Activated T-helper 17 cell treated with anti-CD3 and anti-CD28 coated beads, Interleukin-2, amount 50 U/mL, for 72 hours (primary cell): ENCODE results near the gene TXNDC16. TPM values are rescaled to one million over a fixed set of nuclear protein-coding genes. Genes with fewer than 3 reads are reported as not detected.
"Not testable (repeated sequence)": the region's sequence is repeated elsewhere in the genome, so short reads cannot be mapped to it uniquely, and the experiment has no call there.

ENCODE experiments used
- ATAC-seq: fragments of 150-1000 bp; cut with Tn5 transposase; replicated peaks from 2 replicates; pipeline ENCODE4 v1.10.0; 2021; ENCODE audit warnings: mild to moderate bottlenecking, moderate library complexity
- H3K27ac Mint-ChIP-seq: one replicate; pipeline ENCODE4 v1.8.0; 2022; ENCODE audit warnings: mixed read lengths
- H3K27me3 Mint-ChIP-seq: one replicate; pipeline ENCODE4 v1.8.0; 2022; ENCODE audit warnings: mixed read lengths
- H3K36me3 Mint-ChIP-seq: one replicate; pipeline ENCODE4 v1.8.0; 2022; ENCODE audit warnings: low read depth, mild to moderate bottlenecking, mixed read lengths
- H3K4me1 Mint-ChIP-seq: one replicate; pipeline ENCODE4 v1.8.0; 2022; ENCODE audit warnings: mixed read lengths
- H3K4me3 Mint-ChIP-seq: one replicate; pipeline ENCODE4 v1.8.0; 2022; ENCODE audit warnings: mild to moderate bottlenecking, mixed read lengths
- H3K9me3 Mint-ChIP-seq: one replicate; pipeline ENCODE4 v1.8.0; 2022; ENCODE audit warnings: mixed read lengths
- total RNA-seq, 2 donors: library from RNA; stranded (reverse); gene quantifications; one replicate each; pipeline ENCODE4 v1.2.3, GENCODE V29; 2022

Gene TXNDC16
- total RNA-seq, 2 donors from 2014 or later, result 5.6 to 7.7 TPM

GRCh38 chr14:52514046-52514811 lies 38.1 kb downstream of the TXNDC16 start:
- no peak overlapping the region for H3K27ac Mint-ChIP-seq
- no peaks in the 10 kb centered on the region for H3K27me3 Mint-ChIP-seq
- peaks cover under 1% of the 10 kb centered on the region for H3K36me3 Mint-ChIP-seq
- H3K4me1 Mint-ChIP-seq, result no peaks in the 10 kb centered on the region
- ATAC-seq, result no peak
- no peak overlapping the region for H3K4me3 Mint-ChIP-seq
- no peaks in the 10 kb centered on the region for H3K9me3 Mint-ChIP-seq

DNA sequence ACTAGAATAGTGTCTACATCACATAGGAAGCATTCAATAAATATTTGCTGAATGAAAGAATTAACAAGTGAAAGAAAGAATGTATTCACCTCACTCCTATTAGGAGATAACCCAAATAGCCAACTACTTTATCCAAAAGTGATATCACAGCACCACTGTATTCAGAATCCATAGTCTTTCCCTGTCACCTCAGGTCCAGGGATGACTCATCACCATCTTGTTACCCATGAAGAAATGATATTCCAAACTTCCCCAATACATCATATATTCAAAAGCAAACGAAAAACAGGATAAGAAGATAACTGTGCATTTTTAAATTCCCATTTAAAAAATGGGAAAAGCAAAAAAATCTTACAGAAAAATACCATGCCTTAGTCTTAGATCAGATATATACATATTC lies 39.1 kb downstream of the TXNDC16 start:
- ATAC-seq, result no peak

GRCh38 chr14:52494444-52494843 lies 57.9 kb downstream of the TXNDC16 start:
- no peak overlapping the region for H3K4me3 Mint-ChIP-seq

More for the DNA sequence above, 39.1 kb downstream of the TXNDC16 start:
- Mint-ChIP-seq H3K27me3 (no peaks in the 10 kb centered on the region), H3K36me3 (peaks cover 10% of the 10 kb centered on the region), H3K9me3 (no peaks in the 10 kb centered on the region), H3K27ac (no peak overlapping the region), H3K4me3 (no peak overlapping the region), H3K4me1 (no peaks in the 10 kb centered on the region)

GRCh38 chr14:52485350-52485960 lies 66.8 kb downstream of the TXNDC16 start:
- H3K4me1 Mint-ChIP-seq, result peaks cover 8% of the 10 kb centered on the region
- H3K9me3 Mint-ChIP-seq, result no peaks in the 10 kb centered on the region
- no peak overlapping the region for H3K27ac Mint-ChIP-seq
- no peak overlapping the region for H3K4me3 Mint-ChIP-seq
- ATAC-seq, result no peak
- peaks cover 10% of the 10 kb centered on the region for H3K36me3 Mint-ChIP-seq
- H3K27me3 Mint-ChIP-seq, result no peaks in the 10 kb centered on the region

More at GRCh38 chr14:52494444-52494843, 57.9 kb downstream of the TXNDC16 start:
- Mint-ChIP-seq H3K36me3 (peaks cover 27% of the 10 kb centered on the region), H3K4me1 (no peaks in the 10 kb centered on the region), H3K27ac (no peak overlapping the region), H3K27me3 (no peaks in the 10 kb centered on the region), H3K9me3 (peaks cover 10% of the 10 kb centered on the region)
- no peak for ATAC-seq

DNA sequence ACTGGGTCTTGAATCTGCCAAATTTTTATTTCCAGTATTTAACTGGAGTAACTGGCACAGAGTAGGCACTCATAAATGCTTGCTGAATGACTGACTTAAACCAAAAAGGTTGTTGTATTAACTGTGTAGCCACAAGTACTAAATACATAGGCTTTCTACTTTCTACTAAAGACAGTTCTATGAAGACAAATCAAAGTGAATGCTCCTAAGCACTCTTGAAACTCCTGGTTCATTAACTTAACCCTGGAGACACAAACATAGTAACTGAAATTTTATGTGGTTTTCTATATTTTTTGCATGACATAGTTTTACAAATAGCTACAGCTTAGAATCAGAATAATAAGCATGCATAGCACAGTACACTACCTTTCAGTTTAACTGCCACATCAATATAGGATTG lies 70.4 kb downstream of the TXNDC16 start:
- H3K4me1 Mint-ChIP-seq, result peaks cover 5% of the 10 kb centered on the region
- no peak overlapping the region for H3K27ac Mint-ChIP-seq
- H3K36me3 Mint-ChIP-seq, result peaks cover 26% of the 10 kb centered on the region
- H3K9me3 Mint-ChIP-seq, result no peaks in the 10 kb centered on the region
- H3K4me3 Mint-ChIP-seq, result no peak overlapping the region
- no peak for ATAC-seq
- H3K27me3 Mint-ChIP-seq, result no peaks in the 10 kb centered on the region

DNA sequence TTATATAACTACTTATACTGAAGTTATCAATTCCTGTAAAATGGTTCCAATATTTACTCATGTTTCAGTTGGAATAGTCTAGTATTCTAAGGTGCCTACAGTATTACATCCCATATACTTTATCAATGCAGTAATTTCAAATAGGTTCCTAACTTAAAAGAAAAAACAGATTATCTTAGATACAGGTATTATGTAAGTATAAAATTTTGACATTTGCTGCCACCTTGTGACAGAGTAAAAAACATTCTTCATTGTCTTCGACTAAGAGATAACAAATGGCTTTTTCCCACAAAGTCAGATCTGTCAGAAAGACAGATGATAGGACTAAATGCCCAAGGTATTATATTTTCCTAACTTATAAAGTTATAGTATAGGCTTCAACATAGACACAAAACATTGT lies 78.7 kb downstream of the TXNDC16 start:
- Mint-ChIP-seq H3K36me3 (peaks cover 22% of the 10 kb centered on the region), H3K27ac (no peak overlapping the region), H3K4me3 (no peak overlapping the region), H3K27me3 (no peaks in the 10 kb centered on the region), H3K9me3 (peaks cover 8% of the 10 kb centered on the region), H3K4me1 (peaks cover 5% of the 10 kb centered on the region)
- no peak for ATAC-seq

- ATAC-seq, result no peak
- Mint-ChIP-seq H3K4me3 (no peak overlapping the region), H3K27me3 (no peaks in the 10 kb centered on the region), H3K4me1 (peaks cover 8% of the 10 kb centered on the region), H3K9me3 (peaks cover 8% of the 10 kb centered on the region), H3K27ac (no peak overlapping the region), H3K36me3 (peaks cover 22% of the 10 kb centered on the region)
These were observed 79.6 kb downstream of the TXNDC16 start for GRCh38 chr14:52472728-52473127.

GRCh38 chr14:52472251-52472650 lies 80.1 kb downstream of the TXNDC16 start:
- H3K27ac Mint-ChIP-seq, H3K4me3 Mint-ChIP-seq, H3K27me3 Mint-ChIP-seq, H3K9me3 Mint-ChIP-seq, ATAC-seq: not testable (repeated sequence)
- H3K36me3 Mint-ChIP-seq, result peaks cover 22% of the 10 kb centered on the region
- H3K4me1 Mint-ChIP-seq, result peaks cover 13% of the 10 kb centered on the region

DNA sequence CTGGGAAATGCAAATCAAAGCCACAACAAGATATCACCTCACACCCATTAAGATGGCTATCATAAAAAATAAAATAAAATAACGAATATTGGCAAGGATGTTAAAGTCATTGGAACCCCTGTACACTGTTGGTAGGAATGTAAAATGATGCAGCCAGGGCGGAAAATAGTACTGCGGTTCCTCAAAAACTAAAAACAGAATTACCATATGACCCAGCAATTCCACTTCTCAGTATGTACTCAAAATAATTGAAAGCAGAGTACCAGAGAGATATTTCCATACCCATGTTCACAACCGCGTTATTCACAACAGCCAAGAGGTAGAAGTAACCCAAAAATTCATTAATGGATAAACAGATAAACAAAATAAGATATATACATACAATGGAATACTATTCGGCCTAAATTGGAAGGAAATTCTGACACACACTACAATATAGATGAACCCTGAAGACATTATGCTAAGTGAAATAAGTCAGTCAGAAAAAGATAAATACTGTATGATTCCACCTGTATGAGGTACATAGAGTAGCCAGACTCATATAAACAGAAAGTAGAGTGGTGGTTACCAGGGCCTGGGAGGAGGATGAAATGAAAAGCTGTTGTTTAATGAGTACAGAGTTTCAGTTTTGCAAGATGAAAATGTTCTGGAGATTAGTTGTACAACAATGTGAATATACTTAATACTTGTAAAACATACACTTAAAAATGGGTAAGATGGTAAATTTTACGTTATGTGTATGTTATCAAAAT lies 84.6 kb downstream of the TXNDC16 start:
- ATAC-seq, result peak; percentile 95
- no peaks in the 10 kb centered on the region for H3K9me3 Mint-ChIP-seq
- peaks cover 8% of the 10 kb centered on the region for H3K4me1 Mint-ChIP-seq
- H3K36me3 Mint-ChIP-seq, result no peaks in the 10 kb centered on the region
- peak overlapping the region; percentile 84 for H3K27ac Mint-ChIP-seq
- H3K27me3 Mint-ChIP-seq, result no peaks in the 10 kb centered on the region
- no peak overlapping the region for H3K4me3 Mint-ChIP-seq

DNA sequence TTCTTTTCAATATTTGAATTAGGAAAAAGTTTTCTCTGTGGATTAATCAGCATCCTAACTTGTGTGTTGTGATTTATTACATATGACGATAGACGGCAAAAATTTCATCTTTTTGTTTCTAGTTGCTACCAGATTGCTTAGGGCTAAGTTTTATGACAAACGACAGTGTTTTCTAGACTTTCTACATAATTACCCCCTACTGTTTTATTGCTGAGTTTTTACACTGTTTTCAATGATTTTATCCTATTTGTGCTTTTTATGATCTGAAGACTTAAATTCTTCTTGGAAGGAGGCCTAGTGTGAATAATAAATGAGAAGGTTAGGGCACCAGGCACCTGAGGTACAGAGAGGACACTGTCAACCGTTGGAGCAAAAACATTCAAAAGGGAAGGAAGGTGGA lies 88.1 kb downstream of the TXNDC16 start:
- no peak overlapping the region for H3K4me3 Mint-ChIP-seq
- no peaks in the 10 kb centered on the region for H3K27me3 Mint-ChIP-seq
- no peak for ATAC-seq
- H3K9me3 Mint-ChIP-seq, result peaks cover 4% of the 10 kb centered on the region
- H3K4me1 Mint-ChIP-seq, result peaks cover 8% of the 10 kb centered on the region
- no peak overlapping the region for H3K27ac Mint-ChIP-seq
- peaks cover 9% of the 10 kb centered on the region for H3K36me3 Mint-ChIP-seq

GRCh38 chr14:52463375-52463774 lies 88.9 kb downstream of the TXNDC16 start:
- H3K9me3 Mint-ChIP-seq, result peaks cover 4% of the 10 kb centered on the region
- H3K4me3 Mint-ChIP-seq, result no peak overlapping the region
- peaks cover 8% of the 10 kb centered on the region for H3K4me1 Mint-ChIP-seq
- no peak overlapping the region for H3K27ac Mint-ChIP-seq
- H3K27me3 Mint-ChIP-seq, result no peaks in the 10 kb centered on the region
- no peak for ATAC-seq
- peaks cover 9% of the 10 kb centered on the region for H3K36me3 Mint-ChIP-seq

GRCh38 chr14:52461721-52462120 lies 90.6 kb downstream of the TXNDC16 start:
- H3K36me3 Mint-ChIP-seq, result peaks cover 9% of the 10 kb centered on the region
- no peak overlapping the region for H3K27ac Mint-ChIP-seq
- H3K27me3 Mint-ChIP-seq, result no peaks in the 10 kb centered on the region
- H3K4me3 Mint-ChIP-seq, result no peak overlapping the region
- no peak for ATAC-seq
- H3K4me1 Mint-ChIP-seq, result peaks cover 6% of the 10 kb centered on the region
- peaks cover 4% of the 10 kb centered on the region for H3K9me3 Mint-ChIP-seq

GRCh38 chr14:52458721-52459085 lies 93.6 kb downstream of the TXNDC16 start:
- peaks cover 6% of the 10 kb centered on the region for H3K4me1 Mint-ChIP-seq

GRCh38 chr14:52457411-52457810 lies 94.9 kb downstream of the TXNDC16 start:
- Mint-ChIP-seq H3K27me3 (no peaks in the 10 kb centered on the region), H3K36me3 (peaks cover 22% of the 10 kb centered on the region), H3K9me3 (peaks cover 4% of the 10 kb centered on the region), H3K4me1 (peaks cover 6% of the 10 kb centered on the region), H3K27ac (no peak overlapping the region), H3K4me3 (no peak overlapping the region)
- no peak for ATAC-seq

More at GRCh38 chr14:52458721-52459085, 93.6 kb downstream of the TXNDC16 start:
- Mint-ChIP-seq H3K9me3 (peaks cover 4% of the 10 kb centered on the region), H3K27me3 (no peaks in the 10 kb centered on the region), H3K27ac (no peak overlapping the region), H3K36me3 (peaks cover 9% of the 10 kb centered on the region), H3K4me3 (no peak overlapping the region)
- no peak for ATAC-seq
